GM12878 (cell line): ENCODE measurements around the gene ARL14EP. TPM values are rescaled to one million over a fixed set of nuclear protein-coding genes. Genes with fewer than 3 reads are reported as not detected.

Source experiments
- ATAC-seq: fragments of 200-7000 bp; cut with Tn5 transposase; 3 replicates; pipeline ENCODE4 v1.9.1; 2020; ENCODE audit warnings: mild to moderate bottlenecking, moderate library complexity
- BruUV-seq: library from RNA; stranded (reverse); fragments of 400-500 nt; replicated peaks from 2 replicates; lab custom pipeline; 2021; lab: Mats Ljungman, UMichigan
- CTCF ChIA-PET: fragments of 300-600 bp; sonication (Branson Sonifier 250); formaldehyde crosslinking; extraction: SDS; loops from one replicate; lab custom pipeline; 2021; ENCODE audit warnings: inconsistent platforms; lab: Yijun Ruan, JAX
- POLR2A ChIA-PET: fragments of 350-600 bp; formaldehyde crosslinking; extraction: SDS; loops from one replicate; lab custom pipeline; 2021; ENCODE audit warnings: inconsistent platforms; lab: Charles Lee
- RAD21 ChIA-PET: fragments of 300-600 bp; sonication (Branson Sonifier 250); formaldehyde crosslinking; loops from one replicate; lab custom pipeline; 2023; ENCODE audit warnings: antibody characterized with exemption; ENCODE audit not compliant: unreplicated experiment; lab: Charles Lee
- SMC1A ChIA-PET: fragments of 300-600 bp; sonication (Branson Sonifier 250); formaldehyde crosslinking; loops from one replicate; lab custom pipeline; 2023; ENCODE audit not compliant: unreplicated experiment, uncharacterized antibody; lab: Charles Lee
- DNase-seq: peaks from one replicate; pipeline ENCODE4 v3.0.0-alpha.2; 2011; ENCODE audit warnings: low read depth, low spot score
- FAIRE-seq: peaks from 3 replicates; lab custom pipeline; 2011; peaks lifted over from hg19 to GRCh38; lab: Jason Lieb, UNC
- H2AFZ ChIP-seq: 2 replicates; pipeline ENCODE4 v1.6.0; 2011; ENCODE audit warnings: low read depth, low read length, control low read depth; ENCODE audit not compliant: control insufficient read depth
- H3K27ac ChIP-seq: 2 replicates; pipeline ENCODE4 v1.5.1; 2011; ENCODE audit warnings: control low read depth; ENCODE audit not compliant: control insufficient read depth, insufficient read depth
- H3K27me3 ChIP-seq, 2 experiments: replicated peaks in 1 of 2; 2 replicates each; pipeline versions ENCODE4 v1.6.0 to v1.6.1; 2011; ENCODE audit warnings: low read length in 1 of 2; ENCODE audit not compliant: control insufficient read depth in 2 of 2, insufficient read depth in 2 of 2
- H3K36me3 ChIP-seq, 2 experiments: 2 replicates each; pipeline ENCODE4 v1.5.1; 2011; ENCODE audit warnings: low read length in 1 of 2; ENCODE audit not compliant: control insufficient read depth in 2 of 2, insufficient read depth in 2 of 2
- H3K4me1 ChIP-seq: 2 replicates; pipeline ENCODE4 v1.6.1; 2011; ENCODE audit warnings: mild to moderate bottlenecking, low read length, moderate library complexity, mixed read lengths; ENCODE audit not compliant: control insufficient read depth, insufficient read depth
- H3K4me2 ChIP-seq: 2 replicates; pipeline ENCODE4 v1.6.0; 2011; ENCODE audit warnings: control low read depth; ENCODE audit not compliant: control insufficient read depth, insufficient read depth
- H3K4me3 ChIP-seq: fragments of 200-600 bp; sonication (generic); 2 replicates; pipeline ENCODE4 v1.5.1; 2016
- H3K79me2 ChIP-seq: 2 replicates; pipeline ENCODE4 v1.6.0; 2011; ENCODE audit warnings: low read length; ENCODE audit not compliant: control insufficient read depth, insufficient read depth
- H3K9ac ChIP-seq: 2 replicates; pipeline ENCODE4 v1.8.0; 2011; ENCODE audit warnings: low read length, control low read depth, mixed read lengths; ENCODE audit not compliant: control insufficient read depth, insufficient read depth
- H3K9me3 ChIP-seq: replicated peaks from 3 replicates; pipeline ENCODE4 v1.5.1; 2011; ENCODE audit warnings: mild to moderate bottlenecking, low read length; ENCODE audit not compliant: control insufficient read depth, insufficient read depth
- H4K20me1 ChIP-seq: 2 replicates; pipeline ENCODE4 v1.6.0; 2011; ENCODE audit not compliant: control insufficient read depth, insufficient read depth
- ASH2L ChIP-seq: fragments of 300-600, 200-600 bp; sonication (generic); IDR thresholded peaks from 2 replicates; pipeline ENCODE4 v1.6.1; 2017; ENCODE audit warnings: low read depth, mild to moderate bottlenecking, borderline replicate concordance
- CBX5 ChIP-seq: sonication (generic); IDR thresholded peaks from 2 replicates; pipeline ENCODE4 v1.6.1; 2016; ENCODE audit warnings: low read depth, moderate library complexity, mild to moderate bottlenecking, inconsistent platforms
- ESRRA ChIP-seq: IDR thresholded peaks from 2 replicates; pipeline ENCODE4 v1.6.1; 2012; ENCODE audit warnings: mild to moderate bottlenecking, low read length, improper control_type of control experiment
- GABPA ChIP-seq: IDR thresholded peaks from 2 replicates; pipeline ENCODE4 v1.6.1; 2014; ENCODE audit warnings: antibody characterized with exemption, low read depth, mild to moderate bottlenecking, inconsistent platforms
- MEF2A ChIP-seq: IDR thresholded peaks from 2 replicates; pipeline ENCODE4 v1.6.1; 2011; ENCODE audit warnings: low read depth, mild to moderate bottlenecking, low read length, moderate library complexity; ENCODE audit not compliant: insufficient read depth
- MTA3 ChIP-seq: IDR thresholded peaks from 2 replicates; pipeline ENCODE4 v1.6.1; 2012; ENCODE audit warnings: low read length, inconsistent platforms, borderline replicate concordance
- NFXL1 ChIP-seq: fragments of 450-650 bp; IDR thresholded peaks from 2 replicates; pipeline ENCODE4 v1.6.1; 2017; ENCODE audit warnings: antibody characterized with exemption, mild to moderate bottlenecking, borderline replicate concordance
- NR2F1 ChIP-seq: fragments of 450-650 bp; conservative IDR thresholded peaks from 2 replicates; pipeline ENCODE4 v1.6.1; 2017; ENCODE audit warnings: mild to moderate bottlenecking
- ZNF217 ChIP-seq: fragments of 450-650 bp; IDR thresholded peaks from 2 replicates; pipeline ENCODE4 v1.6.1; 2017; ENCODE audit warnings: antibody characterized with exemption, mild to moderate bottlenecking
- ZNF384 ChIP-seq: IDR thresholded peaks from 2 replicates; pipeline ENCODE4 v1.6.1; 2012; ENCODE audit warnings: low read depth, mild to moderate bottlenecking, low read length, improper control_type of control experiment, borderline replicate concordance
- WGBS: methylation state at CpG from one replicate; pipeline ENCODE4 v1.1.6; 2016; ENCODE audit warnings: low lambda C conversion rate; ENCODE audit not compliant: insufficient replicate concordance, insufficient coverage; ENCODE audit errors: missing lambda C conversion rate; 5-methylcytosine and 5-hydroxymethylcytosine counted together
- in situ Hi-C: fragments of 300-500 bp; cut with MboI; formaldehyde crosslinking; loops from 9 replicates; pipeline ENCODE4 v1.14.3; 2018; ENCODE audit warnings: mixed read lengths
- intact Hi-C: fragments of 100-400 bp; cut with micrococcal nuclease; formaldehyde crosslinking; loops from one replicate; pipeline ENCODE4 v1.14.2; 2022; ENCODE audit not compliant: unreplicated experiment
- polyA plus RNA-seq, 11 experiments: library from polyadenylated mRNA; depleted of rRNA in 4 of 11; unstranded in 6 of 11; stranded (reverse) in 5 of 11; fragments of >200 nt; fragmentation: Nextera tagmentation in 4 of 11; fragmentation: Illumina TruSeq in 1 of 11; extraction: Ambion mirVana in 4 of 11; extraction: Trizol in 1 of 11; gene quantifications; 1 replicate in 1 of 11; 2 replicates in 10 of 11; pipeline versions ENCODE4 v1.2.1 to v1.2.3, GENCODE V29; 2011 to 2016; ENCODE audit warnings: inconsistent platforms in 2 of 11, missing spikeins in 2 of 11, low read depth in 1 of 11
- total RNA-seq, 4 experiments: library from RNA; depleted of rRNA in 3 of 4; stranded (reverse); fragments of >200 nt in 3 of 4; fragmentation: Illumina TruSeq in 1 of 4; extraction: Trizol in 1 of 4; gene quantifications; 2 replicates each; pipeline versions ENCODE4 v1.2.1 to v1.2.3, GENCODE V29; 2013 to 2021
- TF ChIP-seq, protein P1 (sequence below): IDR thresholded peaks from 2 replicates; pipeline ENCODE4 v1.6.1; 2012; ENCODE audit warnings: improper control_type of control experiment, low read depth, low read length; ENCODE audit not compliant: insufficient replicate concordance
- TF ChIP-seq, protein P2 (sequence below): fragments of 450-650 bp; formaldehyde crosslinking; IDR thresholded peaks from 2 replicates; pipeline ENCODE4 v1.5.0; 2022; ENCODE audit warnings: mild to moderate bottlenecking, missing genetic modification characterization

Gene ARL14EP
- total and polyA plus RNA-seq, 10 of the 15 experiments (the other 5 are each of a cell fraction or from before 2014, with no cell fraction given), result 18.1 to 59.8 (median 42.8) TPM

DNA sequence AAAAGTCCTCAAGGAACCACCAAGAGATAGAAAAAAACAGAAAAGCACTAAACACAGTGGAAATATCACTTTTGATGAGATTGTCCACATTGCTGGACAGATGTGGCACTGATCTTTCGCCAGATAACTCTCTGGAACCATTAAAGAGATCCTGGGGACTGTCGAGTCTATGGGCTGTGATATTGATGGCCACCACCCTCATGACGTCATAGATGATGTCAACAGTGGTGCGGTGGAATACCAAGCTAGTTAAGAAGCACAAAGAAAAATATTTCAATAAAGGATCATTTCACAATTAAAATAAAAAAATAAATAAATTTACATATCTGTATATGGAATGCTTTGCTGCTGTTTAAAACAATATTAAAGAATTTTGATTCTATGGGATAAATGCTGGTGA lies 45.5 kb downstream of the ARL14EP start (continued):
- TF ChIP-seq, protein P1, sequence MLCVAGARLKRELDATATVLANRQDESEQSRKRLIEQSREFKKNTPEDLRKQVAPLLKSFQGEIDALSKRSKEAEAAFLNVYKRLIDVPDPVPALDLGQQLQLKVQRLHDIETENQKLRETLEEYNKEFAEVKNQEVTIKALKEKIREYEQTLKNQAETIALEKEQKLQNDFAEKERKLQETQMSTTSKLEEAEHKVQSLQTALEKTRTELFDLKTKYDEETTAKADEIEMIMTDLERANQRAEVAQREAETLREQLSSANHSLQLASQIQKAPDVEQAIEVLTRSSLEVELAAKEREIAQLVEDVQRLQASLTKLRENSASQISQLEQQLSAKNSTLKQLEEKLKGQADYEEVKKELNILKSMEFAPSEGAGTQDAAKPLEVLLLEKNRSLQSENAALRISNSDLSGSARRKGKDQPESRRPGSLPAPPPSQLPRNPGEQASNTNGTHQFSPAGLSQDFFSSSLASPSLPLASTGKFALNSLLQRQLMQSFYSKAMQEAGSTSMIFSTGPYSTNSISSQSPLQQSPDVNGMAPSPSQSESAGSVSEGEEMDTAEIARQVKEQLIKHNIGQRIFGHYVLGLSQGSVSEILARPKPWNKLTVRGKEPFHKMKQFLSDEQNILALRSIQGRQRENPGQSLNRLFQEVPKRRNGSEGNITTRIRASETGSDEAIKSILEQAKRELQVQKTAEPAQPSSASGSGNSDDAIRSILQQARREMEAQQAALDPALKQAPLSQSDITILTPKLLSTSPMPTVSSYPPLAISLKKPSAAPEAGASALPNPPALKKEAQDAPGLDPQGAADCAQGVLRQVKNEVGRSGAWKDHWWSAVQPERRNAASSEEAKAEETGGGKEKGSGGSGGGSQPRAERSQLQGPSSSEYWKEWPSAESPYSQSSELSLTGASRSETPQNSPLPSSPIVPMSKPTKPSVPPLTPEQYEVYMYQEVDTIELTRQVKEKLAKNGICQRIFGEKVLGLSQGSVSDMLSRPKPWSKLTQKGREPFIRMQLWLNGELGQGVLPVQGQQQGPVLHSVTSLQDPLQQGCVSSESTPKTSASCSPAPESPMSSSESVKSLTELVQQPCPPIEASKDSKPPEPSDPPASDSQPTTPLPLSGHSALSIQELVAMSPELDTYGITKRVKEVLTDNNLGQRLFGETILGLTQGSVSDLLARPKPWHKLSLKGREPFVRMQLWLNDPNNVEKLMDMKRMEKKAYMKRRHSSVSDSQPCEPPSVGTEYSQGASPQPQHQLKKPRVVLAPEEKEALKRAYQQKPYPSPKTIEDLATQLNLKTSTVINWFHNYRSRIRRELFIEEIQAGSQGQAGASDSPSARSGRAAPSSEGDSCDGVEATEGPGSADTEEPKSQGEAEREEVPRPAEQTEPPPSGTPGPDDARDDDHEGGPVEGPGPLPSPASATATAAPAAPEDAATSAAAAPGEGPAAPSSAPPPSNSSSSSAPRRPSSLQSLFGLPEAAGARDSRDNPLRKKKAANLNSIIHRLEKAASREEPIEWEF, result no peak
- no peak for TF ChIP-seq GABPA
- no peak for TF ChIP-seq CBX5
- no peak for TF ChIP-seq MEF2A
- TF ChIP-seq NR2F1, result no peak
- no peak for TF ChIP-seq ASH2L

DNA sequence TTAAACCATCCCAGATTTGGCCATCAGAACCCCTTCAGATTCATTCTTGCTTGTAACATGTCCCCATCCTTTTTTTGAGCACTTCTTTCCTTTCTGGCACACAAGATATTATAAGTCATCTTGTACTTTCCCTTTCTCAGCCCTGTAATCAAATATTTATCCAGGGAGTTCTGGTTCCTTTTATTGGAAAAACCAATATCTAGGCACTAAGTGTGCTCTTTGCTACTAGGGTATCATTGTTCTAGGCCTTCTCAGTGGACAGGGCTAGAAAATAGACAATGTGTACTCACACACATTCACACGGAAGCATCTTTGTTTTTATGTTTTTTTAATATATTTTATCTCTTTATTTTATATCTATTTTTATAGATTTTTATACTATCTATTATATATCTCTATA lies 47.3 kb downstream of the ARL14EP start:
- H2AFZ ChIP-seq, result no peak overlapping the region
- no peaks in the 10 kb centered on the region for H4K20me1 ChIP-seq
- H3K9me3 ChIP-seq, result no peaks in the 10 kb centered on the region
- no peaks in the 10 kb centered on the region for H3K79me2 ChIP-seq
- FAIRE-seq, result no peak
- RAD21 ChIA-PET, result no interaction called here
- SMC1A ChIA-PET, result no interaction called here
- in situ Hi-C loops (no loop called here), intact Hi-C loops (no loop called here)
- H3K4me1 ChIP-seq, result peaks cover 5% of the 10 kb centered on the region; the same call in 1 of the 2 replicates
- 0% methylated on average over 1 of the region's 1 CpG for WGBS
- BruUV-seq, result no TSS peak
- H3K4me3 ChIP-seq, result no peak overlapping the region
- CTCF ChIA-PET, result no interaction called here
- no peak overlapping the region for H3K4me2 ChIP-seq
- no peak for ATAC-seq
- no peak for DNase-seq
- no peak overlapping the region for H3K27ac ChIP-seq
- H3K27me3 ChIP-seq, result no peaks in the 10 kb centered on the region
- no peak overlapping the region for H3K9ac ChIP-seq
- H3K36me3 ChIP-seq, result no peaks in the 10 kb centered on the region
- POLR2A ChIA-PET, result no interaction called here
- TF ChIP-seq, protein P2, sequence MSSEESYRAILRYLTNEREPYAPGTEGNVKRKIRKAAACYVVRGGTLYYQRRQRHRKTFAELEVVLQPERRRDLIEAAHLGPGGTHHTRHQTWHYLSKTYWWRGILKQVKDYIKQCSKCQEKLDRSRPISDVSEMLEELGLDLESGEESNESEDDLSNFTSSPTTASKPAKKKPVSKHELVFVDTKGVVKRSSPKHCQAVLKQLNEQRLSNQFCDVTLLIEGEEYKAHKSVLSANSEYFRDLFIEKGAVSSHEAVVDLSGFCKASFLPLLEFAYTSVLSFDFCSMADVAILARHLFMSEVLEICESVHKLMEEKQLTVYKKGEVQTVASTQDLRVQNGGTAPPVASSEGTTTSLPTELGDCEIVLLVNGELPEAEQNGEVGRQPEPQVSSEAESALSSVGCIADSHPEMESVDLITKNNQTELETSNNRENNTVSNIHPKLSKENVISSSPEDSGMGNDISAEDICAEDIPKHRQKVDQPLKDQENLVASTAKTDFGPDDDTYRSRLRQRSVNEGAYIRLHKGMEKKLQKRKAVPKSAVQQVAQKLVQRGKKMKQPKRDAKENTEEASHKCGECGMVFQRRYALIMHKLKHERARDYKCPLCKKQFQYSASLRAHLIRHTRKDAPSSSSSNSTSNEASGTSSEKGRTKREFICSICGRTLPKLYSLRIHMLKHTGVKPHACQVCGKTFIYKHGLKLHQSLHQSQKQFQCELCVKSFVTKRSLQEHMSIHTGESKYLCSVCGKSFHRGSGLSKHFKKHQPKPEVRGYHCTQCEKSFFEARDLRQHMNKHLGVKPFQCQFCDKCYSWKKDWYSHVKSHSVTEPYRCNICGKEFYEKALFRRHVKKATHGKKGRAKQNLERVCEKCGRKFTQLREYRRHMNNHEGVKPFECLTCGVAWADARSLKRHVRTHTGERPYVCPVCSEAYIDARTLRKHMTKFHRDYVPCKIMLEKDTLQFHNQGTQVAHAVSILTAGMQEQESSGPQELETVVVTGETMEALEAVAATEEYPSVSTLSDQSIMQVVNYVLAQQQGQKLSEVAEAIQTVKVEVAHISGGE (CRISPR knock-in tag), result no peak
- TF ChIP-seq ESRRA (no peak), MTA3 (no peak), ZNF384 (no peak), ZNF217 (no peak), NFXL1 (no peak)
